GM12874 (cell line): ENCODE results near the gene NONO.

Experiments used
- CTCF ChIP-seq: IDR thresholded peaks from 2 replicates; pipeline ENCODE4 v1.5.1; 2011; ENCODE audit warnings: low read depth, mild to moderate bottlenecking, control low read depth, low read length, moderate library complexity; ENCODE audit not compliant: insufficient read depth

NONO gene

GRCh38 chrX:71301195-71301924 lies 17.9 kb downstream of the NONO start, which contains the start of gene ITGB1BP2:
Gene ITGB1BP2, plus strand, starts transcription at chrX:71301750. Its CDS starts 57 bp downstream, at chrX:71301807.
- TF ChIP-seq CTCF: no peak

GRCh38 chrX:71302461-71303213 lies 19.2 kb downstream of the NONO start:
- TF ChIP-seq CTCF: no peak

- no peak for TF ChIP-seq CTCF
Measured at GRCh38 chrX:71304561-71304960, 21.1 kb downstream of the NONO start.

GRCh38 chrX:71315917-71316316 lies 32.5 kb downstream of the NONO start:
- no peak for TF ChIP-seq CTCF

- TF ChIP-seq CTCF: no peak
Measured at GRCh38 chrX:71320126-71320525, 36.7 kb downstream of the NONO start.

- no peak for TF ChIP-seq CTCF
Measured at GRCh38 chrX:71321731-71322130, 38.3 kb downstream of the NONO start.

GRCh38 chrX:71326394-71326793 lies 43.0 kb downstream of the NONO start:
- no peak for TF ChIP-seq CTCF
